Measurements from ENCODE around the gene ACTR3.

DNA sequence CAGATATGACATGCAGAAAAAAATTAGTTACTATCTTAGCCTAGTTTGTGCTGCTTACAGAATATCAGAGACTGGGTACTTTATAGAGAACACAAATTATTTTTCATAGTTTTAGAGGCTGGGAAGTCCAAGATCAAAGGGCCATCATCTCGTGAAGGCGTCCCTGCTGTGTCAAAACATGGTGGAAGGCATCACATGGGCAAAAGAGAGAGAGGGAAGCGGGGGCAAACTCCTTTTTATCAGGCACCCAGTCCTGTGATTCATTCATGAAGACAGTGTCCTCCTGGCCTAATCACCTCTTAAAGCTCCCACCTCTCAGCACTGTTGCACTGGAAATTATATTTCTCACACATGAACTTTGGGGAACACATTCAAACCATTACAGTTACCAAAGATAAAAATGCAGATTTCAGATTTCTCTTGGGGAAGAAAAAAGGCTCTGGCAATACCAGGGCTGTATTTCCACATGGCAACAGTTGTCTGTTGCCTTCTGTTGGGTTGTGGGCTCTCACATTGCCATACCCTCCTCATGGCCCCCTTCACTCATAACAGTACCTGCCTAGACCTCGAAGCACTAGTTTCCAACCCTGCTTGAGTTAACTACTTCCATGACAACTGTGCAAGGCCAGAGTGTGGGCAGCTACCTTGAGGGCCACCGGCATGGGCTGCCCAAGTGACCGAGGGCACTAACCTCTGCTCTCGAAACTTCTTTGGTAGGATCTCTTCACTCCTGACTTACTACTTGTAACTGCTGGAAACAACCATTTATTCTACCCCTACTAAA lies 2.7 kb upstream of the ACTR3 start:
- TF ChIP-seq CTCF (IDR thresholded peaks at IDR 0.05) (no peak), POLR2A (IDR thresholded peaks at IDR 0.05) (no peak)

Data from ovary (tissue), 3 donors.